Ishikawa (cell line): ENCODE data around the gene OSBP.
A peak's percentile ranks its signal among the peaks of the same experiment; 100 is the strongest.

ENCODE experiments used
- CEBPB ChIP-seq: IDR thresholded peaks from 2 replicates; pipeline ENCODE4 v1.6.1; 2012
- EGR1 ChIP-seq: IDR thresholded peaks from 2 replicates; pipeline ENCODE4 v1.6.1; 2012
- EP300 ChIP-seq: IDR thresholded peaks from 2 replicates; pipeline ENCODE4 v1.6.1; 2012; ENCODE audit warnings: borderline replicate concordance
- FOXM1 ChIP-seq: IDR thresholded peaks from 2 replicates; pipeline ENCODE4 v1.6.1; 2012; ENCODE audit warnings: low read depth, borderline replicate concordance
- RAD21 ChIP-seq: IDR thresholded peaks from 2 replicates; pipeline ENCODE4 v1.6.1; 2012; ENCODE audit warnings: low read depth
- YY1 ChIP-seq: IDR thresholded peaks from 2 replicates; pipeline ENCODE4 v1.6.1; 2012; ENCODE audit warnings: low read depth
- TF ChIP-seq, protein P1 (sequence below): IDR thresholded peaks from 2 replicates; pipeline ENCODE4 v1.6.1; 2012; ENCODE audit warnings: low read depth, mild to moderate bottlenecking
- TF ChIP-seq, protein P2 (sequence below): IDR thresholded peaks from 2 replicates; pipeline ENCODE4 v1.6.1; 2012

DNA sequence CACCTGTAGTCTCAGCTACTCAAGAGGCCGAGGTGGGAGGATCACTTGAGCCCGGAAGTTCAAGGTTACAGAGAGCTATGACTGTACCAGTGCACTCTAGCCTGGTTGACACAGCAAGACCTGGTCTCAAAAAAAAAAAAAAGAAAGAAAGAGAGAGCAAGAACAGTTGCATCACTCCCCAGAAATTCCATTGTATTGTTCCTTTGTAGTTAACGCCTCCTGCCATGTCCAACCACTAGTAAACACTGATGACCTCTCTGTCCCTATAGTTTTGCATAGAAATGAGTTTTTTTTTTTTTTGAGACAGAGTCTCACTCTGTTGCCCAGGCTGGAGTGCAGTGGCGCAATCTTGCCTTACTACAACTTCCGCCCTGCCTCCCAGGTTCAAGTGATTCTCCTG, 42.5 kb upstream of the OSBP start:
- TF ChIP-seq, protein P1, sequence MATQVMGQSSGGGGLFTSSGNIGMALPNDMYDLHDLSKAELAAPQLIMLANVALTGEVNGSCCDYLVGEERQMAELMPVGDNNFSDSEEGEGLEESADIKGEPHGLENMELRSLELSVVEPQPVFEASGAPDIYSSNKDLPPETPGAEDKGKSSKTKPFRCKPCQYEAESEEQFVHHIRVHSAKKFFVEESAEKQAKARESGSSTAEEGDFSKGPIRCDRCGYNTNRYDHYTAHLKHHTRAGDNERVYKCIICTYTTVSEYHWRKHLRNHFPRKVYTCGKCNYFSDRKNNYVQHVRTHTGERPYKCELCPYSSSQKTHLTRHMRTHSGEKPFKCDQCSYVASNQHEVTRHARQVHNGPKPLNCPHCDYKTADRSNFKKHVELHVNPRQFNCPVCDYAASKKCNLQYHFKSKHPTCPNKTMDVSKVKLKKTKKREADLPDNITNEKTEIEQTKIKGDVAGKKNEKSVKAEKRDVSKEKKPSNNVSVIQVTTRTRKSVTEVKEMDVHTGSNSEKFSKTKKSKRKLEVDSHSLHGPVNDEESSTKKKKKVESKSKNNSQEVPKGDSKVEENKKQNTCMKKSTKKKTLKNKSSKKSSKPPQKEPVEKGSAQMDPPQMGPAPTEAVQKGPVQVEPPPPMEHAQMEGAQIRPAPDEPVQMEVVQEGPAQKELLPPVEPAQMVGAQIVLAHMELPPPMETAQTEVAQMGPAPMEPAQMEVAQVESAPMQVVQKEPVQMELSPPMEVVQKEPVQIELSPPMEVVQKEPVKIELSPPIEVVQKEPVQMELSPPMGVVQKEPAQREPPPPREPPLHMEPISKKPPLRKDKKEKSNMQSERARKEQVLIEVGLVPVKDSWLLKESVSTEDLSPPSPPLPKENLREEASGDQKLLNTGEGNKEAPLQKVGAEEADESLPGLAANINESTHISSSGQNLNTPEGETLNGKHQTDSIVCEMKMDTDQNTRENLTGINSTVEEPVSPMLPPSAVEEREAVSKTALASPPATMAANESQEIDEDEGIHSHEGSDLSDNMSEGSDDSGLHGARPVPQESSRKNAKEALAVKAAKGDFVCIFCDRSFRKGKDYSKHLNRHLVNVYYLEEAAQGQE, result no peak
- TF ChIP-seq, protein P2, sequence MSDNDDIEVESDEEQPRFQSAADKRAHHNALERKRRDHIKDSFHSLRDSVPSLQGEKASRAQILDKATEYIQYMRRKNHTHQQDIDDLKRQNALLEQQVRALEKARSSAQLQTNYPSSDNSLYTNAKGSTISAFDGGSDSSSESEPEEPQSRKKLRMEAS, result no peak
- TF ChIP-seq RAD21 (no peak), EP300 (no peak), FOXM1 (no peak), CEBPB (peak; percentile 35; the same call in 1 of the 2 replicates), EGR1 (no peak), YY1 (no peak)
